Measurements from ENCODE around the gene BANF2. TPM values are rescaled to one million over a fixed set of nuclear protein-coding genes. Genes with fewer than 3 reads are reported as not detected.
"Not testable (repeated sequence)": the region's sequence is repeated elsewhere in the genome, so short reads cannot be mapped to it uniquely, and the experiment has no call there.

The BANF2 gene
- total and polyA plus RNA-seq, 2 of the 8 experiments (the other 6 are each of a cell fraction or from before 2014, with no cell fraction given): not detected

- H3K56ac ChIP-seq (replicated peaks; ENCODE audit: insufficient read length, low read depth, low read length); H2BK15ac ChIP-seq (ENCODE audit: low read length); H3K23ac ChIP-seq (ENCODE audit: insufficient read length); H3K4ac ChIP-seq (replicated peaks; ENCODE audit: insufficient read length, low read depth, low read length); H3K9me3 ChIP-seq (ENCODE audit: insufficient read depth in 2 of 2, low read depth in 1 of 2, low read length in 1 of 2); H3K9ac ChIP-seq (replicated peaks in 1 of 4; ENCODE audit: extremely low read depth in 1 of 4, low read depth in 3 of 4, low read length in 3 of 4); H4K91ac ChIP-seq (replicated peaks; ENCODE audit: insufficient read length, low read length); H2AK5ac ChIP-seq (ENCODE audit: low read depth, low read length); H3K27ac ChIP-seq (ENCODE audit: low read depth, low read length); H3K27me3 ChIP-seq (replicated peaks in 1 of 4; ENCODE audit: control insufficient read depth in 3 of 4, extremely low read depth in 1 of 4, insufficient read depth in 3 of 4, low read length in 3 of 4); H3K23me2 ChIP-seq (ENCODE audit: low read depth, low read length); H3K14ac ChIP-seq (ENCODE audit: insufficient read length); H3K36me3 ChIP-seq (ENCODE audit: control insufficient read depth in 2 of 4, insufficient read depth in 4 of 4, low read length in 3 of 4); POLR2A ChIA-PET (ENCODE audit: partially characterized antibody); H2BK120ac ChIP-seq (replicated peaks; ENCODE audit: low read depth, low read length); H2BK20ac ChIP-seq (ENCODE audit: low read length); H4K8ac ChIP-seq (ENCODE audit: extremely low read depth, insufficient read depth, low read length); H4K5ac ChIP-seq (ENCODE audit: insufficient read length, low read depth, low read length); H2BK5ac ChIP-seq (ENCODE audit: low read depth, low read length); H2BK12ac ChIP-seq (ENCODE audit: low read depth, low read length); H3K79me2 ChIP-seq (ENCODE audit: control insufficient read depth in 1 of 2, insufficient read depth in 2 of 2, low read length in 2 of 2); H3K79me1 ChIP-seq (ENCODE audit: low read depth, low read length); H3K4me2 ChIP-seq (ENCODE audit: insufficient read depth in 1 of 2, low read depth in 2 of 2, low read length in 2 of 2); H2AFZ ChIP-seq (ENCODE audit: low read length); H3K4me3 ChIP-seq (ENCODE audit: extremely low read depth in 1 of 4, insufficient read depth in 2 of 4, low read depth in 3 of 4, low read length in 4 of 4); DNase-seq (ENCODE audit: low read depth in 1 of 2, low spot score in 2 of 2); H4K20me1 ChIP-seq (replicated peaks in 1 of 2; ENCODE audit: control insufficient read depth in 1 of 2, insufficient read depth in 2 of 2, low read length in 2 of 2); FAIRE-seq; H3K18ac ChIP-seq (ENCODE audit: extremely low read depth, low read length): not testable (repeated sequence)
- WGBS, 2 experiments (ENCODE audit: extremely low coverage in 1 of 2, insufficient coverage in 1 of 2, insufficient read length in 1 of 2, insufficient replicate concordance in 2 of 2, low coverage in 1 of 2, low lambda C conversion rate in 2 of 2, missing lambda C conversion rate in 1 of 2): 93% methylated on average over 2 of the region's 3 CpGs; no CpG with 5 or more reads in 1 of the 2 experiments
- H3K4me1 ChIP-seq (replicated peaks in 1 of 4; ENCODE audit: control insufficient read depth in 3 of 4, insufficient read depth in 4 of 4, low read length in 3 of 4): peaks cover 2 to 12% (median 7%) of the 10 kb centered on the region in 4 experiments
- CTCF ChIA-PET (ENCODE audit: partially characterized antibody): interaction anchor here (0.9 to 4.2 kb wide), 3 partner anchors 8 to 46 kb away, joined by 3 to 14 read pairs (median 3); partner anchors contain the start of gene BANF2
Observed at GRCh38 chr20:17707951-17708350, 8.2 kb downstream of the BANF2 start.
